NT2/D1 (cell line): ENCODE measurements around the gene ACACA.

Experiments used
- DNase-seq: peaks from one replicate; pipeline ENCODE4 v3.0.0-alpha.2; 2011; ENCODE audit warnings: low read depth, low spot score
- H3K27me3 ChIP-seq: 2 replicates; pipeline ENCODE4 v1.6.0; 2011; ENCODE audit warnings: mild to moderate bottlenecking; ENCODE audit not compliant: insufficient read length, insufficient read depth
- H3K36me3 ChIP-seq: 2 replicates; pipeline ENCODE4 v1.6.1; 2011; ENCODE audit warnings: mild to moderate bottlenecking, low read length, mixed read lengths; ENCODE audit not compliant: insufficient read depth, insufficient read length
- H3K4me1 ChIP-seq: 2 replicates; pipeline ENCODE4 v1.5.1; 2011; ENCODE audit not compliant: insufficient read depth, insufficient read length
- H3K4me3 ChIP-seq: 2 replicates; pipeline ENCODE4 v1.5.1; 2011; ENCODE audit warnings: low read depth; ENCODE audit not compliant: insufficient read length
- H3K9ac ChIP-seq: 2 replicates; pipeline ENCODE4 v1.6.0; 2011; ENCODE audit warnings: low read depth; ENCODE audit not compliant: insufficient read length
- H3K9me3 ChIP-seq: 2 replicates; pipeline ENCODE4 v1.5.1; 2011; ENCODE audit warnings: mild to moderate bottlenecking, low read length; ENCODE audit not compliant: insufficient read depth
- SUZ12 ChIP-seq: IDR thresholded peaks from 2 replicates; pipeline ENCODE4 v1.6.1; 2011; ENCODE audit not compliant: insufficient read length, insufficient read depth; ENCODE audit errors: extremely low read depth
- YY1 ChIP-seq: IDR thresholded peaks from 2 replicates; pipeline ENCODE4 v1.6.1; 2011; ENCODE audit not compliant: insufficient read length, insufficient read depth
- ZNF274 ChIP-seq: IDR thresholded peaks from 2 replicates; pipeline ENCODE4 v1.6.1; 2011; ENCODE audit warnings: mild to moderate bottlenecking, low read depth, low read length

ACACA gene

DNA sequence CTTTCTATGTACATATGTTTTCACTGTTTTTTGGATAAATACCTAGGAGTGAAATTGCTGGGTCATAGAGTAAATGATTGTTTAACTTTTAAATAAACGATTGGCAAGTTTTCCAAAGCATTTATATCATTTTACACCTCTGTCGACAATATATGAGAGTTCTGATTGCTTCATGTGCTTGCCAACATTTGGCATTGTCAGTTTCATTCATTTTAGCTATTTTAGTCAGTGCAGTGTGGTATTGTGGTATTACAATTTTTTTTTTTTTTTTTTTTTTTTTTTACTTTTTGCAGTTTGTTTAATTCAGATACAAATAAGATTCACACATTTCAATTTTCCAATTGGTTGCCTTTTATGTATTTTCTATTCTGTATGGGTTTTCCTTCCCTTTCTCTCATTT, 26.0 kb upstream of the ACACA start:
- no peaks in the 10 kb centered on the region for H3K9me3 ChIP-seq
- no peaks in the 10 kb centered on the region for H3K27me3 ChIP-seq
- peaks cover 39% of the 10 kb centered on the region for H3K36me3 ChIP-seq
- no peak overlapping the region for H3K4me3 ChIP-seq
- TF ChIP-seq ZNF274 (no peak), YY1 (no peak), SUZ12 (no peak)
- no peak for DNase-seq
- no peak overlapping the region for H3K9ac ChIP-seq
- H3K4me1 ChIP-seq = no peaks in the 10 kb centered on the region

DNA sequence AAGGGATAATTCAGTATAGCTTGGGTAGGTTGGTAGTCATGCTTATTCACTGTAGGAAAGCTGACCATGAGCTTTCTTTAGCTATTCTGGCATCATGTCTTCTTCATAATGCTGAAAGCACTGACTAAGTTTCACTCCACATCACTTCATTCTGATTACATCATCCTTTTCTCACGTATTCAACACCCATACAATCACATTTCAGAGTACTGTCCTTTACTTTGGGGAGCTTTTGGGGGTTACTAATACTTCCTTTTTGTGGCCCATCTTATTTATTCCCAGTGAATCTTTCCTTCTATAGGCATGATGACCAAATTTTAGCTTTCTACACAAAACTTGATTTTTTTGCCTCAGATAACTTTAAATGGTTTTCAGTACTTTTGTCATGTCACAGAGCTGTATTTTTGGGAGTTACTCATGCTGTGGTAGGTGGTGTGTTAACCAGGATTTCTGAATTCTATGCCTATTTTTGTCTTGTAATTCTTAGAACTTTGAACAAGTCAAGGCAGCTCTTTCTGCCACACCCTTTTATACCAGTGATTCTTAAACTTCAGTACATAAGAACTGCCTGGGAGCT, 23.5 kb upstream of the ACACA start:
- Histone ChIP-seq H3K36me3 (peaks cover 57% of the 10 kb centered on the region), H3K9ac (no peak overlapping the region), H3K4me3 (no peak overlapping the region), H3K9me3 (no peaks in the 10 kb centered on the region), H3K27me3 (no peaks in the 10 kb centered on the region), H3K4me1 (no peaks in the 10 kb centered on the region)
- no peak for DNase-seq
- TF ChIP-seq SUZ12 (no peak), ZNF274 (no peak), YY1 (no peak)

DNA sequence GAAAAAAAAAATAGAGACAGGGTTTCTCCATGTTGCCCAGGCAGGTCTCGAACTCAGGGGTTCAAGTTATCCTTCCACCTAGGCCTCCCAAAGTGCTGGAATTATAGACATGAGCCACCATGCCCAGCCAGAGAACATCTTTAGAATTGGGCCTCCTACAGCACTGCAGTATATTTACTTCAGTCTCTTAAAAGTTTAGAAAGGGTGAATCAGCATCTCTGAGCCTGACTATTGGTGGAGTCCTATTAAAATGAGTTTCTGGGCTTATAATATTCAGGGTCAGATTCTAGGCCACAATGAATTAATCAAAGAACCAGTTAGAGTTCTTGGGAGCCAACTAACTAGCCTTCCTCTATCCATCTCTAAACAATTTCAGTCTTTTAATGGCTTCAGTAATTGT, 22.8 kb upstream of the ACACA start:
- Histone ChIP-seq H3K36me3 (peaks cover 55% of the 10 kb centered on the region), H3K4me1 (no peaks in the 10 kb centered on the region), H3K27me3 (no peaks in the 10 kb centered on the region), H3K4me3 (no peak overlapping the region), H3K9ac (no peak overlapping the region), H3K9me3 (no peaks in the 10 kb centered on the region)
- no peak for DNase-seq
- TF ChIP-seq YY1 (no peak), ZNF274 (no peak), SUZ12 (no peak)

DNA sequence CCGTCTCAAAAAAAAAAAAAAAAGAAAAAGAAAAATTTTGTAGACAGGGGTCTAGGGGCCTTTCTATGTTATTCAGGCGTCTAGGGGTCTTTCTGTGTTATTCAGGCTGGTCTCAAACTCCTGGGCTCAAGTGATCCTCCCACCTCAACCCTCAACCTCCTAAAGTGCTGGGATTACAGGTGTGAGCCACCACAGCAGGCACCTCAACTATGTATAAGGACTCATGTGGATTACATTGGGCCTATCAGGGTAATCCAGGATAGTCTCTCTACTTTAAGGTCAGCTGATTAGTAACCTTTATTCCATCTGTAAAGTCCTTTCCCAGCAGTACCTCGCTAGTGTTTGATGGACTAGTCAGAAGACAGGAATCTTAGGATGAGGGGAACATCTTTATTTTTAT, 22.4 kb upstream of the ACACA start:
- Histone ChIP-seq H3K27me3 (no peaks in the 10 kb centered on the region), H3K9ac (no peak overlapping the region), H3K4me3 (no peak overlapping the region), H3K9me3 (no peaks in the 10 kb centered on the region), H3K4me1 (no peaks in the 10 kb centered on the region), H3K36me3 (peaks cover 55% of the 10 kb centered on the region)
- no peak for DNase-seq
- no peak for TF ChIP-seq SUZ12

DNA sequence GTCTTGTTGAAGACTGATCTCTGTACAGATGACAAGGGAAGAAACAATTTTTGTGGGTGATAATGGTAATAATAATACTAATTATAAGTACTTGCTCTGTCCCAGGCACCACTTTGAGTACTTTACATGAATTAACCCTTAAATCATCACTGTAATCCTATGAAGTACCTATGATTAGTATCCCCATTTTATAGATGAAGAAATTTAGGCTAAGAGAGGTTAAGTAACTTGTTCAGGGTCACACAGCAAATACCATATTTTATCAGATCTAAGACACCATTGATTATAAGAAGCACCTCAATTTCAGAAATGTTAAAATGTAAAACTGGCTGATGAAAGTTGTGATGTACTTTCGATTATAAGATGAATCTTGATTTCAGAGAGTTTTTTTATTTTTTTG, 18.6 kb upstream of the ACACA start:
- Histone ChIP-seq H3K4me1 (no peaks in the 10 kb centered on the region), H3K27me3 (no peaks in the 10 kb centered on the region), H3K9ac (no peak overlapping the region), H3K36me3 (peaks cover 53% of the 10 kb centered on the region), H3K4me3 (no peak overlapping the region), H3K9me3 (no peaks in the 10 kb centered on the region)
- no peak for DNase-seq
- TF ChIP-seq ZNF274 (no peak), SUZ12 (no peak), YY1 (no peak)

DNA sequence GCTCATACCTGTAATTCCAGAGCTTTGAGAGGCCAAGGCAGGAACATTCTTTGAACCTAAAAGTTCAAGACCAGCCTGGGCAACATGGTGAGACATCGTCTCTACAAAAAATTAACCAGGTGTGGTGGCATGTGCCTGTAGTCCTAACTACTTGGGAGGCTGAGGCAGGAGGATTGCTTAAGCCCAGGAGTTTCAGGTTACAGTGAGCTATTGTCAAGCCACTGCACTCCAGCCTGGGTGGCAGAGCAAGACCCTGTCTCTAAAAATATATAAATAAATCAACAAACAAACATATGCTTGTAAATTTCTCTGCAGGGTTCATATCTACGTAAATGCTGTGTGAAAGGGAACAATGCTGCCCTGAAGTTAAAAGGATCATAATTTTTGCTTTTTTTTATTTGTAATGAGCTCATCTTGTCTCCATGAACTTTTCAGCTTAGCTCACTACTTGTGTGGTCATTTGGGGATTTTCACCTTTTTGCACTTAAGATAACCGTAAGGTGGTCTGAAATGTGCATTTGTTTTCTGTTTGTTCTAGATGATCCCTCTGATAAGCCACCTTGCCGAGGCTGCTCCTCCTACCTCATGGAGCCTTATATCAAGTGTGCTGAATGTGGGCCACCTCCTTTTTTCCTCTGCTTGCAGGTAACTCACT, 16.5 kb upstream of the ACACA start:
- Histone ChIP-seq H3K4me1 (no peaks in the 10 kb centered on the region), H3K4me3 (no peak overlapping the region), H3K27me3 (no peaks in the 10 kb centered on the region), H3K9ac (no peak overlapping the region), H3K9me3 (no peaks in the 10 kb centered on the region), H3K36me3 (peaks cover 51% of the 10 kb centered on the region)
- DNase-seq = no peak
- no peak for TF ChIP-seq ZNF274
- TF ChIP-seq SUZ12 = no peak
- no peak for TF ChIP-seq YY1

DNA sequence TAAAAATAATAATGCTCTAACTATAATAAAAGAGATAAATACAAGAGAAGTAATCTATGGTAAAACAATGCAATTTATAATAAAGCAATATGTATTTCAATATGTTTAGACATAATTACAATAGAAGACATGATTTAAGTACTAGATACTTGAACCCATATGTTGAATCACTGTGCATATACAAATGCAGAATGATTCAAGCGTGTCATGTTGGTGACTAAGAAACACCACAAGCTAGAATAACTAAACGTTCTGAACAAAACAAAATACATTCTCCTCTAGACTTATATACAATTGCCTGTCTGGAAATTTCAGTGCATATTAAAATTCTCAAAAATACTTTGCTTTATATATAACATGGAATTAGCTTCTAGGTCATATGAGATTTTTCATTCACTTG, 11.2 kb upstream of the ACACA start:
- no peak for DNase-seq
- no peaks in the 10 kb centered on the region for H3K9me3 ChIP-seq
- H3K9ac ChIP-seq = no peak overlapping the region
- no peak overlapping the region for H3K4me3 ChIP-seq
- TF ChIP-seq SUZ12 = no peak
- TF ChIP-seq ZNF274 = no peak
- TF ChIP-seq YY1 = no peak
- no peaks in the 10 kb centered on the region for H3K4me1 ChIP-seq
- no peaks in the 10 kb centered on the region for H3K27me3 ChIP-seq
- peaks cover 32% of the 10 kb centered on the region for H3K36me3 ChIP-seq

DNA sequence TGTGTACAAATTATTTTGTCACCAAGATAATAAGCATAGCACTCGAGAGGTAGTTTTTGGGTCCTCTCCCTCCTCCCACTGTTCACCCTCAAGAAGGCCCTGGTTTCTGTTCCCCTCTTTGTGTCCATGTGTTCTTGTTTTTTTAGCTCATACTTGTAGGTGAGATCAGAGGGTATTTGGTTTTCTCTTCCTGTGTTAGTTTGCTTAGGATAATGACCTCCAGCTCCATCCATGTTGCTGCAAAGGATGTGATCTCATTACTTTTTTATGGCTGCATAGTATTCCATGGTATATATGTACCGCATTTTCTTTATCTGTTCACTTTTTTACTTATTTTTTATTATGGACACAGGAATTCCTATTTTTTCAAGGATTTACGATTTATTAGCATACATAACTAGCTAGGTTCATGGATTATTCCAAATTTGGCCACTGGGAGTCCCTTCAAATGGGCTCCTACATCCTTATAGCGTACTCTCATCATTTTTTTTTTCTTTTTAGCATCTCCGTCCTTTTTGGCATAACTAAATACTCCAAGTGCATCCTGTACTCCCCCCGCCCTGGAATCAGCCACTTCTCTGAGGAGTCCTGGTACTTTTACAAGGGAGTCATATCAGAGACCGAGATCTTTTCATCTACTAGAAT, 7.4 kb upstream of the ACACA start:
- H3K9me3 ChIP-seq = no peaks in the 10 kb centered on the region
- peaks cover 35% of the 10 kb centered on the region for H3K36me3 ChIP-seq
- TF ChIP-seq ZNF274 = no peak
- no peak for TF ChIP-seq YY1
- no peak for TF ChIP-seq SUZ12
- no peaks in the 10 kb centered on the region for H3K4me1 ChIP-seq
- no peak for DNase-seq
- no peak overlapping the region for H3K4me3 ChIP-seq
- no peak overlapping the region for H3K9ac ChIP-seq
- H3K27me3 ChIP-seq = no peaks in the 10 kb centered on the region
